SK-N-MC (cell line): ENCODE data around the gene KBTBD2.
"Not testable (repeated sequence)": the region's sequence is repeated elsewhere in the genome, so short reads cannot be mapped to it uniquely, and the experiment has no call there.

Experiments
- EZH2 ChIP-seq: fragments of 200-600 bp; sonication (generic); IDR thresholded peaks from one replicate; pipeline ENCODE4 v1.6.1; 2017; ENCODE audit warnings: antibody characterized with exemption
- FOXP2 ChIP-seq: optimal IDR thresholded peaks from 2 replicates; pipeline ENCODE3; 2011; ENCODE audit warnings: mild to moderate bottlenecking, moderate library complexity; ENCODE audit not compliant: insufficient read depth; ENCODE audit errors: extremely low read length, control extremely low read depth
- POLR2AphosphoS5 ChIP-seq: IDR thresholded peaks from 2 replicates; pipeline ENCODE4 v1.6.1; 2012; ENCODE audit warnings: mild to moderate bottlenecking, low read depth, low read length, borderline replicate concordance

DNA sequence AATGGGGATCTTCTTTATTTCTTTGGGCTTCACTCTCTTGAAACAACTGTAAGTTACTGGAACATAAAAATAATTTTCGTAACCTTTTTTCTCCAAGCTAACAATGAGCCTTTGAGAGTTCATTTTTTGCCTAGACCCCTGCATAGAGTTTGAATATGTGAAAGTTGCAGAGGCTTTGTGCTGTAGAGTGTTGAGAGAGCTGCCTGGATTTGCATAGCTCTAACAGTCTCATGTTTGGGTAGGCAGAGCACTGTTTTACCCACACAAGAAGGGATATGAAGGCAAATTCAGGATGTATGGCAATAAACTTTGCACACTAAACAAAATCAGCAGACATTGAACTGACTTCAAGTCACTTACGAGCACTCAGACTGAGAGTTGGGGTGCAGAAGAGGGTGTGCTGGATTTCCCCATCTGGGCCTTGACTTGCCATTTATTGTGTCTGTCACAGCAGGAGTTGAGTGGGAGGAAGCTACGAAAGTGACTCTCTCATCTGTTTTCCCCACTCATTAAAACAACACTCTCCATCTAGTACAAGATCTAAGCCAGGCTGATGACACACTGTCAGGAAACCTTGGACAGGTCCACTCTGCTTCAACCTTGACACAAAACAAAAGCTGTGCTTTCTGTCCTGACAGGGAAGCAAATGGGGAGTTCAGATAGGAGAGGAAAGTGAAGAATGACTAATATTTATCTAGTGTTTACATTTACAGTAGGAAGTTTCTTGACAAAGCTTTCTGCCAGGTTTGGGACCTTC lies 62.4 kb downstream of the KBTBD2 start:
- not testable (repeated sequence) for TF ChIP-seq POLR2AphosphoS5, EZH2, FOXP2
